Mesendoderm (in vitro differentiated cells): Measurements from ENCODE around the gene GC.

Source experiments
- DNase-seq: peaks from one replicate; pipeline ENCODE4 v3.0.0; 2013
- H2AK5ac ChIP-seq: 2 replicates; pipeline ENCODE4 v1.6.1; 2013; ENCODE audit warnings: low read length, inconsistent platforms
- H2BK120ac ChIP-seq: 2 replicates; pipeline ENCODE4 v1.6.1; 2013; ENCODE audit warnings: low read depth, mild to moderate bottlenecking, low read length, moderate library complexity, mixed read lengths
- H2BK15ac ChIP-seq: replicated peaks from 2 replicates; pipeline ENCODE4 v1.6.1; 2013; ENCODE audit warnings: low read depth, mild to moderate bottlenecking, moderate library complexity
- H2BK5ac ChIP-seq: 2 replicates; pipeline ENCODE4 v1.6.1; 2013; ENCODE audit warnings: low read length, inconsistent platforms
- H3K18ac ChIP-seq: 2 replicates; pipeline ENCODE4 v1.6.1; 2013; ENCODE audit warnings: mild to moderate bottlenecking, low read length, mixed read lengths
- H3K23ac ChIP-seq: one replicate; pipeline ENCODE4 v1.6.1; 2013; ENCODE audit warnings: low read length
- H3K27ac ChIP-seq: 2 replicates; pipeline ENCODE4 v1.5.1; 2013; ENCODE audit warnings: low read depth, mild to moderate bottlenecking, inconsistent platforms, low read length, moderate library complexity
- H3K27me3 ChIP-seq: 2 replicates; pipeline ENCODE4 v1.6.1; 2013; ENCODE audit warnings: low read length, control low read depth, mild to moderate bottlenecking, inconsistent platforms; ENCODE audit not compliant: insufficient read depth, poor library complexity
- H3K36me3 ChIP-seq: 2 replicates; pipeline ENCODE4 v1.6.1; 2013; ENCODE audit warnings: low read length, inconsistent platforms; ENCODE audit not compliant: control insufficient read depth, insufficient read depth
- H3K4ac ChIP-seq: one replicate; pipeline ENCODE4 v1.6.1; 2013; ENCODE audit warnings: low read depth, mild to moderate bottlenecking, low read length, moderate library complexity
- H3K4me1 ChIP-seq: 2 replicates; pipeline ENCODE4 v1.6.1; 2013; ENCODE audit warnings: low read depth, low read length, inconsistent platforms; ENCODE audit not compliant: control insufficient read depth
- H3K4me2 ChIP-seq: 2 replicates; pipeline ENCODE4 v1.6.1; 2013; ENCODE audit warnings: low read length
- H3K4me3 ChIP-seq: 2 replicates; pipeline ENCODE4 v1.5.1; 2013; ENCODE audit warnings: mild to moderate bottlenecking, low read length
- H3K56ac ChIP-seq: one replicate; pipeline ENCODE4 v1.6.1; 2013; ENCODE audit warnings: low read length
- H3K79me1 ChIP-seq: 2 replicates; pipeline ENCODE4 v1.6.1; 2013; ENCODE audit warnings: low read length, inconsistent platforms
- H3K79me2 ChIP-seq: 2 replicates; pipeline ENCODE4 v1.6.1; 2013; ENCODE audit warnings: mild to moderate bottlenecking, low read length; ENCODE audit not compliant: control insufficient read depth, insufficient read depth
- H3K9ac ChIP-seq: 2 replicates; pipeline ENCODE4 v1.6.1; 2013; ENCODE audit warnings: low read length, inconsistent platforms
- H4K5ac ChIP-seq: one replicate; pipeline ENCODE4 v1.6.1; 2013; ENCODE audit warnings: low read length
- H4K8ac ChIP-seq: one replicate; pipeline ENCODE4 v1.6.1; 2013; ENCODE audit warnings: low read depth, mild to moderate bottlenecking, control low read depth, low read length, moderate library complexity
- WGBS: extraction: QIAGEN DNeasy Blood & Tissue Kit; methylation state at CpG from one replicate; pipeline ENCODE4 v1.1.7; 2013; ENCODE audit warnings: low lambda C conversion rate, missing lambda C conversion rate; ENCODE audit not compliant: insufficient coverage; ENCODE audit errors: extremely low coverage; 5-methylcytosine and 5-hydroxymethylcytosine counted together

GC gene

DNA sequence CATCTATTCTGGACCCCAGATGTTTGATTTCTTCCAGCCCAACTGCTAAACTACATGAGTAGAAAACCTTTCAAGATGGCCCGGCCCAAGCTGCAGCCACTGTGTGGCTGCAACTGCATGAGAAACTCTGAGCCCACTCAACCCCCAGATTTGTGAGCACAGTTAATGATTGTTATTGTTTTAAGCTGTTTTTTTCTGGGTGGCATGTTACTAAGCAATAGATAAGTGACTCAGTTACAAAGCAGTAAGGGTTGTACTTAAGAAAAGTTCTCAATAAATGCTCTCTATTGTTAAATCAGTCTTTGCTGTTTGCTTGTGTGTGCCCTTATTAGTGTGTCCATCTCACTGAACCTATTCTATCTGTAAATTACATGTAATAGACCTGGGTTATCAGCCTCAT lies 51.8 kb downstream of the GC start:
- Histone ChIP-seq H4K8ac (no peak overlapping the region), H2AK5ac (no peak overlapping the region), H3K56ac (no peak overlapping the region), H3K4ac (no peak overlapping the region), H3K79me1 (no peaks in the 10 kb centered on the region), H3K27me3 (no peaks in the 10 kb centered on the region), H2BK5ac (no peak overlapping the region), H3K79me2 (no peaks in the 10 kb centered on the region), H3K23ac (no peak overlapping the region), H3K27ac (no peak overlapping the region), H3K4me1 (no peaks in the 10 kb centered on the region), H3K36me3 (no peaks in the 10 kb centered on the region), H2BK120ac (peak overlapping the region; percentile 38), H3K9ac (no peak overlapping the region), H3K18ac (no peak overlapping the region), H3K4me2 (no peak overlapping the region), H3K4me3 (no peak overlapping the region), H2BK15ac (no peak overlapping the region), H4K5ac (no peak overlapping the region)
- no peak for DNase-seq
- no CpG with 5 or more reads among the region's 1 CpG for WGBS

DNA sequence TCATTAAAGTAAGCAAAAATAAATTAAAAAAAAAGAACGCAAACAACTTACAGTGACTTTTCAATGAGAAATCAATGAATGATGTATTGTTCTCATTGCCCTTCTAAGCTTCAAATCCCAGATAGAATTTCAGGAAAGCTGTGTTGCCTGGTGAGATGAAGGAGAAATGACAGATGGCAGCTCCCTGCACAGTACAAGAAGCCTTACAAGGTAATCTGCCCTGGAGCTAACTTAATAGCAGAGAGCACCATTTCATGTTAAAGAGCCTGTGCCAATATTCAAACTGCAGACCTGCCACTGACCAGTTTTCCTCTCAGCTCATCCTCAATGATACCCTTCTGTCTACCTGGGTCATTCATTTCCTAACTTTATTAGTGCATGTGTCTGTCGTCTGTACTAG lies 54.0 kb downstream of the GC start:
- H2BK5ac ChIP-seq = no peak overlapping the region
- no peaks in the 10 kb centered on the region for H3K4me1 ChIP-seq
- no peak overlapping the region for H3K18ac ChIP-seq
- H3K79me2 ChIP-seq = no peaks in the 10 kb centered on the region
- no peaks in the 10 kb centered on the region for H3K27me3 ChIP-seq
- H3K36me3 ChIP-seq = no peaks in the 10 kb centered on the region
- H2BK120ac ChIP-seq = no peak overlapping the region
- H2AK5ac ChIP-seq = no peak overlapping the region
- no peak overlapping the region for H4K8ac ChIP-seq
- H3K9ac ChIP-seq = no peak overlapping the region
- H3K27ac ChIP-seq = no peak overlapping the region
- H3K23ac ChIP-seq = no peak overlapping the region
- no peak for DNase-seq
- H4K5ac ChIP-seq = no peak overlapping the region
- H2BK15ac ChIP-seq = no peak overlapping the region
- H3K4me3 ChIP-seq = no peak overlapping the region
- H3K4me2 ChIP-seq = no peak overlapping the region
- WGBS = no CpG with 5 or more reads among the region's 2 CpGs
- no peaks in the 10 kb centered on the region for H3K79me1 ChIP-seq
- no peak overlapping the region for H3K56ac ChIP-seq
- H3K4ac ChIP-seq = no peak overlapping the region

DNA sequence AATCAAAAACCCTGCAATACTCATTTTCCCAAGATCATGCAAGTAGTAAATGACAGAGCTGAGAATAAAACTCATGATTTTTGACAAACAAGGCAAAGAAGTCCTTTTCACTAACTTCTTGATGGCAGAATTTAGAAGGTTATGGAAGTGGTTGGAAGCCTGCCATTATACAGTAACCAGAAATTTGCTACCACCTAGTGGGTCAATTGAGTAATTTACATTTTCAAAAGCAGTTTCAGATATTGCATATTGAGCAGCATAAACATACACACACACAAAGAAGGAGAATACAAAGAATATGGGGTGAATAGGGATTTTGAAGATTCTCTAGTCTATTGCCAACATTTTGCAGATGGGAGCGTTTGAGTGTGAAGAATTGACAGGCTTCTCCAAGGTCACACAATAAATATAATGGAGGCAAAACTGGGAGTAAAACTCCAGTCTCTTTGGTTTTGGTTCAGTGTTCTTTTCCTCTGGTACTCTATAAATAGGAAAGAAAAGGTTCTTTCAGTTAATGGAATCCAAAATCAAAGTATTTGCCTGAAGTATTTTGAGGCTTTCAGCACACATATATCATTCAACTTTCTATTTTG lies 70.2 kb downstream of the GC start:
- H3K79me2 ChIP-seq = no peaks in the 10 kb centered on the region
- H3K4me2 ChIP-seq = no peak overlapping the region
- H3K79me1 ChIP-seq = no peaks in the 10 kb centered on the region
- no peak overlapping the region for H3K27ac ChIP-seq
- no peak overlapping the region for H2AK5ac ChIP-seq
- H3K18ac ChIP-seq = no peak overlapping the region
- no peak overlapping the region for H3K23ac ChIP-seq
- no peaks in the 10 kb centered on the region for H3K36me3 ChIP-seq
- no peak overlapping the region for H3K9ac ChIP-seq
- no peaks in the 10 kb centered on the region for H3K27me3 ChIP-seq
- no peak overlapping the region for H4K5ac ChIP-seq
- H2BK5ac ChIP-seq = no peak overlapping the region
- H3K56ac ChIP-seq = no peak overlapping the region
- H2BK120ac ChIP-seq = no peak overlapping the region
- no peak overlapping the region for H3K4ac ChIP-seq
- no peaks in the 10 kb centered on the region for H3K4me1 ChIP-seq
- peak; percentile 40 for DNase-seq
- no peak overlapping the region for H3K4me3 ChIP-seq
- H4K8ac ChIP-seq = no peak overlapping the region
- H2BK15ac ChIP-seq = no peak overlapping the region
- no CpG with 5 or more reads among the region's 1 CpG for WGBS

DNA sequence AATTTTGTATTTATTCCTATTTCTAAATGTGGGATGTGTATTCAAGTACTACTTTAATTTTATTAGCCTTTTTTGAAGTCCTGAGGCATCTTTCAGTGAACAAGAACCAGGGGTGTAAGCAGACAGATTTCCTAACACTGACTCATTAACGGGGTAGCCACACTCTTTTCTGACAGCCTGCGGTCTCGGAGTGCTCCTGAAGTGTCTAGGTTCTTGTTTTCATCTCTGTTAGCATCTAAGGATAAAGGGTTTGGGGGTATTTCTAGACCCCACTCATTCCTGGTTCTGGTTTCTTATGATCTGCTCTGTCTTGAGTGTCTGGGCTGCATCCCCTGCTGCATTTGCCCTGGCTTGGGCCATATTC lies 71.9 kb downstream of the GC start:
- H3K4me3 ChIP-seq = no peak overlapping the region
- no peak overlapping the region for H3K9ac ChIP-seq
- no peaks in the 10 kb centered on the region for H3K36me3 ChIP-seq
- no peaks in the 10 kb centered on the region for H3K27me3 ChIP-seq
- H3K4ac ChIP-seq = no peak overlapping the region
- no peak overlapping the region for H3K4me2 ChIP-seq
- no peak overlapping the region for H2BK120ac ChIP-seq
- no peak overlapping the region for H4K8ac ChIP-seq
- H3K23ac ChIP-seq = no peak overlapping the region
- H3K79me2 ChIP-seq = no peaks in the 10 kb centered on the region
- no peak overlapping the region for H2BK15ac ChIP-seq
- no CpG with 5 or more reads among the region's 3 CpGs for WGBS
- no peak overlapping the region for H3K56ac ChIP-seq
- no peaks in the 10 kb centered on the region for H3K79me1 ChIP-seq
- no peak for DNase-seq
- H3K18ac ChIP-seq = no peak overlapping the region
- no peak overlapping the region for H4K5ac ChIP-seq
- H3K27ac ChIP-seq = no peak overlapping the region
- H3K4me1 ChIP-seq = no peaks in the 10 kb centered on the region
- H2BK5ac ChIP-seq = no peak overlapping the region
- no peak overlapping the region for H2AK5ac ChIP-seq

DNA sequence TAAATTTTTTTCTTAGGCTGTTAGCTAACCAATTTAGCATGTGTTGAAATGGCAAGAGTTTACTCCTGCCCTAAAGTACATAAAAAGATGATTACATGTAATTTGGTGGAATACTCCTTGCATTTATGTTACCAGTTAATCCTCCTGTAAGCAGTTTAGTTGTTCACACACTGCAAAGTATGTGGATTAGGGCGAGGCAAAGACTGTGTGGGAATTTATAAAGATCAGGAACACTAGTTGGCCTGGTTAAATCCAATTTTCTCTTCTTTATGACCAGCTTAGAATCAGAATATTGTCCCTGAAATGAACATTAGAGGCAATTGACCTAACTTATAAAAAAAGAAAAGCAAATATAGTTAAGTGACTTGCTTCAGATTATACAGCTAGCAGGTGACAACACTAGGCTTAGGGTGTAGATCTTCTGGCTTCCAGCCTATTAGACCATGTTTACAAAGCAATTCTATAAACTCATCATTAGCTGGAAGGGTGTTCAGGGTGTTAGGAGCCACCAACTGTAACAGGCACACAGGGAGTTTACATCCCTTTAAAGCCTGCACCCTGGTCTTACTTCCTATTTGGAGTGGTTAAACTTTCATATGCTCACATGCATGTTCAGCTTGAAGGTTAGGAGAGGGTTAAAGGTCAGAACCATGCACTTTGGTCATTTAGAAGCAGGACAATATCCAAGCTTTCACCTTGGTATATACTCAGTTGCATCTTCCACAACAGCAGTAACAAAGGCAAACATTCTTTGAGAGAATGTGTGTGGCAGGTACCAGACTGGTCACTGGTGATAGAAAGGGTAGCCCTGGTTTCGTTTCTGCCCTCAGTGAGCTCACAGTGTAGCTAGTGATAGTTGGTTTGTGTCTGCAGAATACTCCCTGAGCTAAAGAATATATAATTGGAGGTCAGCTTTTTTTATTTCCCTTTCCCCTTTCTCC lies 72.6 kb downstream of the GC start:
- no peak for DNase-seq

More for the DNA sequence above, 72.6 kb downstream of the GC start:
- H2BK120ac ChIP-seq = no peak overlapping the region
- no peak overlapping the region for H3K18ac ChIP-seq
- H3K36me3 ChIP-seq = no peaks in the 10 kb centered on the region
- WGBS = no CpG with 5 or more reads among the region's 2 CpGs
- no peak overlapping the region for H3K56ac ChIP-seq
- no peak overlapping the region for H3K23ac ChIP-seq
- H3K27ac ChIP-seq = no peak overlapping the region
- no peak overlapping the region for H3K9ac ChIP-seq
- H2AK5ac ChIP-seq = no peak overlapping the region
- no peaks in the 10 kb centered on the region for H3K27me3 ChIP-seq
- no peak overlapping the region for H3K4me2 ChIP-seq
- no peak overlapping the region for H3K4ac ChIP-seq
- no peak overlapping the region for H2BK5ac ChIP-seq
- H4K8ac ChIP-seq = no peak overlapping the region
- H3K79me2 ChIP-seq = no peaks in the 10 kb centered on the region
- H3K4me3 ChIP-seq = no peak overlapping the region
- no peak overlapping the region for H4K5ac ChIP-seq
- H3K79me1 ChIP-seq = no peaks in the 10 kb centered on the region
- no peaks in the 10 kb centered on the region for H3K4me1 ChIP-seq
- H2BK15ac ChIP-seq = no peak overlapping the region
